GM10266 (cell line): ENCODE data around the gene LAMA5.

Experiments used
- DNase-seq: peaks from one replicate; pipeline ENCODE4 v3.0.0; 2012; ENCODE audit errors: extremely low spot score
- CTCF ChIP-seq: IDR thresholded peaks from 2 replicates; pipeline ENCODE4 v1.5.1; 2012; ENCODE audit warnings: mild to moderate bottlenecking, low read depth; ENCODE audit not compliant: control insufficient read depth, insufficient read depth; ENCODE audit errors: missing control alignments

LAMA5 gene

GRCh38 chr20:62361799-62362589 lies 5.1 kb downstream of the LAMA5 start:
- no peak for DNase-seq
- TF ChIP-seq CTCF = no peak

- no peak for DNase-seq
- no peak for TF ChIP-seq CTCF
These were observed 6.0 kb downstream of the LAMA5 start for GRCh38 chr20:62360854-62361798.

- TF ChIP-seq CTCF = no peak
- DNase-seq = no peak
These were observed 7.5 kb downstream of the LAMA5 start for GRCh38 chr20:62359491-62360121.

GRCh38 chr20:62359043-62359490 lies 8.0 kb downstream of the LAMA5 start:
- DNase-seq = no peak
- TF ChIP-seq CTCF = no peak

GRCh38 chr20:62358171-62359042 lies 8.7 kb downstream of the LAMA5 start:
- DNase-seq = no peak
- TF ChIP-seq CTCF = no peak

- no peak for DNase-seq
- TF ChIP-seq CTCF = no peak
These were observed 9.4 kb downstream of the LAMA5 start for GRCh38 chr20:62357681-62358080.
